Activated CD8-positive, alpha-beta memory T cell treated with anti-CD3 and anti-CD28 coated beads for 24 hours (primary cell): ENCODE results near the gene PCDHB7.
"Not testable (repeated sequence)": the region's sequence is repeated elsewhere in the genome, so short reads cannot be mapped to it uniquely, and the experiment has no call there.

ENCODE experiments used
- DNase-seq: peaks from one replicate; pipeline ENCODE4 v3.0.0-alpha.2; 2020

The PCDHB7 gene

GRCh38 chr5:141182248-141182647, 9.8 kb downstream of the PCDHB7 start, which contains the start of gene PCDHB16:
Gene PCDHB16, plus strand, starts transcription at chr5:141182387. Its CDS starts 173 bp downstream, at chr5:141182560.
- DNase-seq: no peak

GRCh38 chr5:141184117-141184855, 11.8 kb downstream of the PCDHB7 start:
- not testable (repeated sequence) for DNase-seq

DNA sequence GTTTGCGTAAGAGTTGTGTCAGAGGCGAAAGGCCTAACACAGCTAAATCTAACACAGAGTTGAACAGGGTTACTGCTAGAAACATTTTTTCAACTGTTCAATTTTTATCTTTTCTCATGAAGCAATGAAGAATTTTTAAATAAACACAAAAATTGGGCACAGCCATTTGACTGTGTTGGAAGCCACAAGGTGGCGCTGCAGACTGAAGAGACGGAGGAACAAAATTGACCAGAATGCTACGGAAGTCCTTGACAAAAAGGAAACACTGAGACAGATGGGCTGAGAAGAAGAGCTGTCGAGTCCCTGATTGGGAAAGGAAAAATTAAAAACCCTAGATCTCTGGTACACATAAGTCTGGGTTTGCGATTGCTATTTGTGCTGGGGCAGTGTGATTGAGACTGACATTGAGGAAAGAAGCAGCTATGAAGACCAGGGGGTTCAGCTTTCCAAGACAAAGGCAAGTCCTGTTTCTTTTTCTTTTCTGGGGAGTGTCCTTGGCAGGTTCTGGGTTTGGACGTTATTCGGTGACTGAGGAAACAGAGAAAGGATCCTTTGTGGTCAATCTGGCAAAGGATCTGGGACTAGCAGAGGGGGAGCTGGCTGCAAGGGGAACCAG, 14.6 kb downstream of the PCDHB7 start, which contains the start of gene PCDHB9:
Gene PCDHB9, plus strand, starts transcription at position 265 of the 616 bp plus-strand sequence. Its CDS starts 158 bp downstream, at position 423.
- no peak for DNase-seq

- not testable (repeated sequence) for DNase-seq
Observed at GRCh38 chr5:141188682-141189081, 16.2 kb downstream of the PCDHB7 start.

DNA sequence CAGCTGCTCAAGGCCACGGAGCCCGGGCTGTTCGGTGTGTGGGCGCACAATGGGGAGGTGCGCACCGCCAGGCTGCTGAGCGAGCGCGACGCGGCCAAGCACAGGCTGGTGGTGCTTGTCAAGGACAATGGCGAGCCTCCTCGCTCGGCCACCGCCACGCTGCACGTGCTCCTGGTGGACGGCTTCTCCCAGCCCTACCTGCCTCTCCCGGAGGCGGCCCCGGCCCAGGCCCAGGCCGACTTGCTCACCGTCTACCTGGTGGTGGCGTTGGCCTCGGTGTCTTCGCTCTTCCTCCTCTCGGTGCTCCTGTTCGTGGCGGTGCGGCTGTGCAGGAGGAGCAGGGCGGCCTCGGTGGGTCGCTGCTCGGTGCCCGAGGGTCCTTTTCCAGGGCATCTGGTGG, 16.7 kb downstream of the PCDHB7 start:
- not testable (repeated sequence) for DNase-seq

DNA sequence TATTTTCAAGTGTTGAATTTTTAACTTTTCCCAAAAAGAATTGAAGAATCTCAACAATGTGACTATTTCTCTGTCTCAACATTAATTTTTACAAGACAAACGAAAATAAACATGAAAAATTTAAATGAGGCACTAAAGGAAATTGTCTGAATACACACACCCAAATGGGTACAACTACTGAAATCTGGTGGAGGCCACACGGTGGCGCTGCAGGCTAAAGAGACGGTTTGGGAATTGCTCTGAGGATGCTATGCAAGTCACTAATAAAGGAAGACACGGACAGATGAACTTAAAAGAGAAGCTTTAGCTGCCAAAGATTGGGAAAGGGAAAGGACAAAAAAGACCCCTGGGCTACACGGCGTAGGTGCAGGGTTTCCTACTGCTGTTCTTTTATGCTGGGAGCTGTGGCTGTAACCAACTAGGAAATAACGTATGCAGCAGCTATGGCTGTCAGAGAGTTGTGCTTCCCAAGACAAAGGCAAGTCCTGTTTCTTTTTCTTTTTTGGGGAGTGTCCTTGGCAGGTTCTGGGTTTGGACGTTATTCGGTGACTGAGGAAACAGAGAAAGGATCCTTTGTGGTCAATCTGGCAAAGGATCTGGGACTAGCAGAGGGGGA, 19.8 kb downstream of the PCDHB7 start, which contains the start of gene PCDHB10:
Gene PCDHB10, plus strand, starts transcription at position 244 of the 616 bp plus-strand sequence. Its CDS starts 200 bp downstream, at position 444.
- no peak for DNase-seq

DNA sequence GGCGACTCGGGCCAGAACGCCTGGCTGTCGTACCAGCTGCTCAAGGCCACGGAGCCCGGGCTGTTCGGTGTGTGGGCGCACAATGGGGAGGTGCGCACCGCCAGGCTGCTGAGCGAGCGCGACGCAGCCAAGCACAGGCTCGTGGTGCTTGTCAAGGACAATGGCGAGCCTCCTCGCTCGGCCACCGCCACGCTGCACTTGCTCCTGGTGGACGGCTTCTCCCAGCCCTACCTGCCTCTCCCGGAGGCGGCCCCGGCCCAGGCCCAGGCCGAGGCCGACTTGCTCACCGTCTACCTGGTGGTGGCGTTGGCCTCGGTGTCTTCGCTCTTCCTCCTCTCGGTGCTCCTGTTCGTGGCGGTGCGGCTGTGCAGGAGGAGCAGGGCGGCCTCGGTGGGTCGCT, 21.9 kb downstream of the PCDHB7 start:
- not testable (repeated sequence) for DNase-seq

DNA sequence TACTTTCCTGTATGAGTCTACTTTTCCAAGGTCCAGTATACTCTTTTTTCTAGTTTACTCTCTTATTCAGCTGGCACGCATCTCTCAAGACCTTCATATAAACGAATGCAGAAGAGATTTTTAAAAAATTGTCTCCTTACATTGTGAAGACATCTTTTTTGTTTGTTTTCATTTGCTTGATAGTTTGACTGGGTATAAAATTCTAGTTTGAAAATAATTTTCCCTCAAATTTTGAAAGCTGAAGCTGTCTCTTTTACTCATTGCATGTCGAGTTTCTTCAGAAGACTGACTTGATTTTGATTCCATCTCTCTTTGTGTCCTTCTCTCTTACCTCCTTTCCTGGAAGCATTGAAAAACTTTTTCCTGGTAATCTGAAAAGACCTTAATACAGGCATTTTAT, 23.9 kb downstream of the PCDHB7 start:
- DNase-seq: no peak

DNA sequence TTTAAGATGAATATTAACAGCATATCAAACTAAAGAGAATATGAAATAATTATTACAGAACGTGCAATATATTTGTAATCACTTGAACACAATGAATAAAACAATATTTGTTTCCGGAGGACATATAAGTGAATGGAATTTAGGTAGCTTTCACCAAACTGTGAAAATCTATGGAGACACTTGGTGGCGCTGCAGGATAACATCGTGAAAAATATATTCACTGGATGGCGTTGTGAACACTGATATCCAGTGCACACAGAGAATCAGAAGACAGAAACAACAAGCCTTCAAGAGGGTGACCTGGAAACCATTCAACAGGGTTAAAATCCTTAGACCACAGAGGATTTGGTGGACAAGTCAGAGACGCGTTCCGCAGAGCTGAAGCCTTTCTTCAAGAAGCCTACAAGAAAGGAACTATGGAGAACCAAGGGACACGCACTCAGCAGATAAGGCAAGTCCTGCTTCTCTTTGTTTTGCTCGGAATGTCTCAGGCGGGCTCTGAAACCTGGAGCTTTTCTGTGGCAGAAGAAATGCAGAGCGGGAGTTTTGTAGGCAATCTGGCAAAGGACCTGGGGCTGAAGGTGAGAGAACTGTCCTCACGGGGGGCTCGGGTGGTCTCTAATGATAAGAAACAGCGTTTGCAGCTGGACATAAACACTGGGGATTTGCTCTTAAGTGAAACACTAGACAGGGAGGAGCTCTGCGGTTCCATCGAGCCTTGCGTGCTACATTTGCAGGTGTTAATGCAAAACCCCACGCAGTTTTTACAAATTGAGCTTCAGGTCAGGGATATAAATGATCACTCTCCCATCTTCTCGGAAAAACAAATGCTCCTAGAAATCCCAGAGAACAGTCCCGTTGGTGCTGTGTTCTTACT, 27.2 kb downstream of the PCDHB7 start, which contains the start of gene PCDHB11:
Gene PCDHB11, plus strand, starts transcription at position 269 of the 877 bp plus-strand sequence. Its CDS starts 148 bp downstream, at position 417.
- no peak for DNase-seq

GRCh38 chr5:141201126-141201525, 28.7 kb downstream of the PCDHB7 start:
- DNase-seq: not testable (repeated sequence)

DNA sequence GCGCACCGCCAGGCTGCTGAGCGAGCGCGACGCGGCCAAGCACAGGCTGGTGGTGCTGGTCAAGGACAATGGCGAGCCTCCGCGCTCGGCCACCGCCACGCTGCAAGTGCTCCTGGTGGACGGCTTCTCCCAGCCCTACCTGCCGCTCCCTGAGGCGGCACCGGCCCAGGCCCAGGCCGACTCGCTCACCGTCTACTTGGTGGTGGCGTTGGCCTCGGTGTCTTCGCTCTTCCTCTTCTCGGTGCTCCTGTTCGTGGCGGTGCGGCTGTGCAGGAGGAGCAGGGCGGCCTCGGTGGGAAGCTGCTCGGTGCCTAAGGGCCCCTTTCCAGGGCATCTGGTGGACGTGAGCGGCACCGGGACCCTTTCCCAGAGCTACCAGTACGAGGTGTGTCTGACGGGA, 29.2 kb downstream of the PCDHB7 start:
- not testable (repeated sequence) for DNase-seq

- no peak for DNase-seq
Observed at GRCh38 chr5:141208478-141208877, 36.0 kb downstream of the PCDHB7 start, which contains the start of gene PCDHB12. Gene PCDHB12, plus strand, starts transcription at chr5:141208719. Its CDS starts 189 bp downstream, at chr5:141208908.

DNA sequence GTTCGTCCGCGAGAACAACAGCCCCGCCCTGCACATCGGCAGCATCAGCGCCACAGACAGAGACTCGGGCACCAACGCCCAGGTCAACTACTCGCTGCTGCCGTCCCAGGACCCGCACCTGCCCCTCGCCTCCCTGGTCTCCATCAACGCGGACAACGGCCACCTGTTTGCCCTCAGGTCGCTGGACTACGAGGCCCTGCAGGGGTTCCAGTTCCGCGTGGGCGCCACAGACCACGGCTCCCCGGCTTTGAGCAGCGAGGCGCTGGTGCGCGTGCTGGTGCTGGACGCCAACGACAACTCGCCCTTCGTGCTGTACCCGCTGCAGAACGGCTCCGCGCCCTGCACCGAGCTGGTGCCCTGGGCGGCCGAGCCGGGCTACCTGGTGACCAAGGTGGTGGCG, 37.8 kb downstream of the PCDHB7 start:
- not testable (repeated sequence) for DNase-seq

DNA sequence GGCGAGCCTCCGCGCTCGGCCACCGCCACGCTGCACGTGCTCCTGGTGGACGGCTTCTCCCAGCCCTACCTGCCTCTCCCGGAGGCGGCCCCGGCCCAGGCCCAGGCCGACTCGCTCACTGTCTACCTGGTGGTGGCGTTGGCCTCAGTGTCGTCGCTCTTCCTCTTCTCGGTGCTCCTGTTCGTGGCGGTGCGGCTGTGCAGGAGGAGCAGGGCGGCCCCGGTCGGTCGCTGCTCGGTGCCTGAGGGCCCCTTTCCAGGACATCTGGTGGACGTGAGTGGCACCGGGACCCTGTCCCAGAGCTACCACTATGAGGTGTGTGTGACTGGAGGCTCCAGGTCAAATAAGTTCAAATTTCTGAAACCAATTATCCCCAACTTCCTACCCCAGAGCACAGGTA, 38.4 kb downstream of the PCDHB7 start:
- DNase-seq: not testable (repeated sequence)

DNA sequence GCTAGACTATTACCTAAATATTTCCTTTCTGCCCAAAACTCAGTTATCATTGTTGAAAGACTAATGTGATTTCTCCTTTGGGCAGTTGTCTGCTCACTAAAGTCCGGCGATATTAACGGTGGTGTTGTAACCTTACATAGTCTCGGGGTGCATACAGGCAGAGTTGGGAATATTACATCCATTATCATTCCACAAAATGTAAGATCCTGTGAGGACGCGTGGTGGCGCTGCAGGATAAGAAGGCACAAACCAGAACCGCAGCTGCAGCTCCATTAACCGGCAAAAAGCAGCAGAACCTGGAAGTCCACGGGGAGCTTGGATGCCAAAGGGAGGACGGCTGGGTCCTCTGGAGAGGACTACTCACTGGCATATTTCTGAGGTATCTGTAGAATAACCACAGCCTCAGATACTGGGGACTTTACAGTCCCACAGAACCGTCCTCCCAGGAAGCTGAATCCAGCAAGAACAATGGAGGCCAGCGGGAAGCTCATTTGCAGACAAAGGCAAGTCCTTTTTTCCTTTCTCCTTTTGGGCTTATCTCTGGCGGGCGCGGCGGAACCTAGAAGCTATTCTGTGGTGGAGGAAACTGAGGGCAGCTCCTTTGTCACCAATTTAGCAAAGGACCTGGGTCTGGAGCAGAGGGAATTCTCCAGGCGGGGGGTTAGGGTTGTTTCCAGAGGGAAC, 41.4 kb downstream of the PCDHB7 start, which contains the start of gene PCDHB13:
Gene PCDHB13, plus strand, starts transcription at position 264 of the 684 bp plus-strand sequence. Its CDS starts 205 bp downstream, at position 469.
- not testable (repeated sequence) for DNase-seq

DNA sequence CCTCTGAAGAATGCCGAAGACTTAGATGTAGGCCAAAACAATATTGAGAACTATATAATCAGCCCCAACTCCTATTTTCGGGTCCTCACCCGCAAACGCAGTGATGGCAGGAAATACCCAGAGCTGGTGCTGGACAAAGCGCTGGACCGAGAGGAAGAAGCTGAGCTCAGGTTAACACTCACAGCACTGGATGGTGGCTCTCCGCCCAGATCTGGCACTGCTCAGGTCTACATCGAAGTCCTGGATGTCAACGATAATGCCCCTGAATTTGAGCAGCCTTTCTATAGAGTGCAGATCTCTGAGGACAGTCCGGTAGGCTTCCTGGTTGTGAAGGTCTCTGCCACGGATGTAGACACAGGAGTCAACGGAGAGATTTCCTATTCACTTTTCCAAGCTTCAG, 42.1 kb downstream of the PCDHB7 start:
- DNase-seq: not testable (repeated sequence)

- not testable (repeated sequence) for DNase-seq
Observed at GRCh38 chr5:141215504-141215903, 43.1 kb downstream of the PCDHB7 start.

DNA sequence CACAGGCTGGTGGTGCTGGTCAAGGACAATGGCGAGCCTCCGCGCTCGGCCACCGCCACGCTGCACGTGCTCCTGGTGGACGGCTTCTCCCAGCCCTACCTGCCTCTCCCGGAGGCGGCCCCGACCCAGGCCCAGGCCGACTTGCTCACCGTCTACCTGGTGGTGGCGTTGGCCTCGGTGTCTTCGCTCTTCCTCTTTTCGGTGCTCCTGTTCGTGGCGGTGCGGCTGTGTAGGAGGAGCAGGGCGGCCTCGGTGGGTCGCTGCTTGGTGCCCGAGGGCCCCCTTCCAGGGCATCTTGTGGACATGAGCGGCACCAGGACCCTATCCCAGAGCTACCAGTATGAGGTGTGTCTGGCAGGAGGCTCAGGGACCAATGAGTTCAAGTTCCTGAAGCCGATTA, 43.6 kb downstream of the PCDHB7 start:
- DNase-seq: not testable (repeated sequence)

DNA sequence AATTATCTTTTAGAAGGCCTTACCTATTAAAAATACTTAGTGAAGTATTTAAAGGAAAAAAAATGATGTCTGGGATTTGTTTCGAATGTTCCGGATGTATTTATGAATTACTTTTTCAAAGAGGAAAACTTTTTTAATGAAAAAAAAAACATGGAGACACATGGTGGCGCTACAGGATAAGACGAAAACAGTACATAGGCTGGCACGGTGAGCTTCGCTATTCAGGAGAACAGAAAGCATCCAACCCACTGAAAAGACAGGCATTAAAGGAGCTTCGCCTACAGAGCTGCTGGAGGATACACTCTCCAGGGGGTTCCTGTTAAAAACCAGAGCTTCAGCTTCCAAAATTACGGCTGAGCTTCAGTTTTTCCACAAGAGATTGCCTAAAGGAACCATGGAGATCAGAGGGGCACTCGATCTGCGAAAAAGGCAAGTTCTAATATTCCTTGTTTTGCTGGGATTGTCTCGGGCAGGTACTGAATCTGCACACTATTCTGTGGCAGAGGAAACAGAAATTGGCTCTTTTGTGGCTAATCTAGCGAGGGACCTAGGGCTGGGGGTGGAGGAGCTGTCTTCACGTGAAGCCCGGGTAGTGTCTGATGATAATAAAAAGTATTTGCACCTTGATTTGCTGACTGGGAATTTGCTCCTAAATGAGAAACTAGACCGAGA, 50.8 kb downstream of the PCDHB7 start, which contains the start of gene PCDHB14:
Gene PCDHB14, plus strand, starts transcription at position 232 of the 672 bp plus-strand sequence. Its CDS starts 163 bp downstream, at position 395.
- no peak for DNase-seq

DNA sequence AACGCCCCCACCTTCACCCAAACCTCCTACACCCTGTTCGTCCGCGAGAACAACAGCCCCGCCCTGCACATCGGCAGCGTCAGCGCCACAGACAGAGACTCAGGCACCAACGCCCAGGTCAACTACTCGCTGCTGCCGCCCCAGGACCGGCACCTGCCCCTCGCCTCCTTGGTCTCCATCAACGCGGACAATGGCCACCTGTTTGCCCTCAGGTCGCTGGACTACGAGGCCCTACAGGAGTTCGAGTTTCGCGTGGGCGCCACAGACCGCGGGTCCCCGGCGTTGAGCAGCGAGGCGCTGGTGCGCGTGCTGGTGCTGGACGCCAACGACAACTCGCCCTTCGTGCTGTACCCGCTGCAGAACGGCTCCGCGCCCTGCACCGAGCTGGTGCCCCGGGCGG, 52.4 kb downstream of the PCDHB7 start:
- not testable (repeated sequence) for DNase-seq

DNA sequence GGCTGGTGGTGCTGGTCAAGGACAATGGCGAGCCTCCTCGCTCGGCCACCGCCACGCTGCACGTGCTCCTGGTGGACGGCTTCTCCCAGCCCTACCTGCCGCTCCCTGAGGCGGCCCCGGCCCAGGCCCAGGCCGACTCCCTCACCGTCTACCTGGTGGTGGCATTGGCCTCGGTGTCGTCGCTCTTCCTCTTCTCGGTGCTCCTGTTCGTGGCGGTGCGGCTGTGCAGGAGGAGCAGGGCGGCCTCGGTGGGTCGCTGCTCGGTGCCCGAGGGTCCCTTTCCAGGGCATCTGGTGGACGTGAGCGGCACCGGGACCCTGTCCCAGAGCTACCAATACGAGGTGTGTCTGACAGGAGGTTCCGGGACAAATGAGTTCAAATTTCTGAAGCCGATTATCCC, 53.0 kb downstream of the PCDHB7 start:
- not testable (repeated sequence) for DNase-seq
